Omental fat pad (tissue), 4 donors: ENCODE results near the gene NFAT5. TPM values are rescaled to one million over a fixed set of nuclear protein-coding genes. Genes with fewer than 3 reads are reported as not detected.
A peak's percentile ranks its signal among the peaks of the same experiment; 100 is the strongest.

Experiments used
- ATAC-seq: fragments of 150-250 bp; one replicate; pipeline ENCODE4 v1.9.1; 2016; ENCODE audit warnings: mild to moderate bottlenecking, moderate library complexity; ENCODE audit not compliant: low FRiP score
- DNase-seq: peaks from one replicate; pipeline ENCODE4 v3.0.0-alpha.2; 2019; ENCODE audit warnings: low spot score
- CTCF ChIP-seq, 3 donors: fragments of 450-650 bp; IDR thresholded peaks; one replicate each; pipeline ENCODE4 v1.5.1; 2016 to 2017; ENCODE audit warnings: antibody characterized with exemption in 3 of 3, mild to moderate bottlenecking in 3 of 3, moderate library complexity in 2 of 3
- total RNA-seq, 4 donors: library from RNA; depleted of rRNA; stranded (reverse); fragments of >200 nt; gene quantifications; one replicate each; pipeline ENCODE4 v1.1.0, GENCODE V29; 2016

The NFAT5 gene
- total RNA-seq, 4 donors from 2014 or later: 43.5 to 59.3 (median 50.8) TPM

- no peak for TF ChIP-seq CTCF (IDR thresholded peaks at IDR 0.05)
- DNase-seq (no peak), ATAC-seq (peak; percentile 52)
Measured at GRCh38 chr16:69613378-69614154, 47.8 kb downstream of the NFAT5 start.

DNA sequence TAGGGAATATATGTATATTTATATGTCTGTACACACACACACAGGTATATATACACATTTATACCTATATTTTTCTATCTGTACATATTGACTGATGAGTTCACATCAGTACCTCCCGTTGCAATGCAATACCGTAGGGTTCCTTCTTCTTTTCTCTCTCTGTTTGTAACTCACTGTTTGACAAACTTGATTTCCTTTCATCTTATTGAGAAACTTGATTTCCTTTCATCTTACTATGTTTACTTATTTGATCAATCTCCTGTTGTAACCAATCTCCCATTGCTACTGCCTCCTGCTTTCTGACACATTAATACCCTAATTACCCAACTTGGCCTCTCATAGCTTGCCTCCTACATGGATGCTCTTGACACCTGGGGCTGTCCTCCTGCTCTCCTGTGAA, 49.8 kb downstream of the NFAT5 start:
- DNase-seq (no peak), ATAC-seq (no peak)
- no peak for TF ChIP-seq CTCF (IDR thresholded peaks at IDR 0.05)

- ATAC-seq: no peak
Measured at GRCh38 chr16:69616082-69616481, 50.3 kb downstream of the NFAT5 start.

DNA sequence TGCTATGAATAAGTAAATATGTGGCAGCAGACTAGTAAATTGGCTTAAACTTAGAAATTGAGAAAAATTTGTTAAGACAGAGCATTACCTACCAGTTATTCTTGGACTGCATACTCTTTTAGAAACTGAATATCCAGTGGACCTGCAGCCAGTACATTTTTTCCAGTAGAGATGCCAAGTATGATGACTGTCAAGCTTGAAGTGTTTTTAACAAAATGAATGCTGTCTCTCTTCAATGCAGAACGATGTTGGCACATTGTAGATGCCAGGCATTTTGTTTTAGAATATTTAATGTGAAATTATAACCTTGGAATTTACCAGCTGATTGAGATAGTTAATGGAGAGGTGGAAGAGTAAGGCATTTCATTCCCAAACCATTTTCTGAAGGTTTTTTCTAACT, 52.5 kb downstream of the NFAT5 start:
- TF ChIP-seq CTCF (IDR thresholded peaks at IDR 0.05): no peak
- DNase-seq: no peak
- ATAC-seq: no peak

More at GRCh38 chr16:69616082-69616481, 50.3 kb downstream of the NFAT5 start:
- no peak for TF ChIP-seq CTCF (IDR thresholded peaks at IDR 0.05)
- no peak for DNase-seq

DNA sequence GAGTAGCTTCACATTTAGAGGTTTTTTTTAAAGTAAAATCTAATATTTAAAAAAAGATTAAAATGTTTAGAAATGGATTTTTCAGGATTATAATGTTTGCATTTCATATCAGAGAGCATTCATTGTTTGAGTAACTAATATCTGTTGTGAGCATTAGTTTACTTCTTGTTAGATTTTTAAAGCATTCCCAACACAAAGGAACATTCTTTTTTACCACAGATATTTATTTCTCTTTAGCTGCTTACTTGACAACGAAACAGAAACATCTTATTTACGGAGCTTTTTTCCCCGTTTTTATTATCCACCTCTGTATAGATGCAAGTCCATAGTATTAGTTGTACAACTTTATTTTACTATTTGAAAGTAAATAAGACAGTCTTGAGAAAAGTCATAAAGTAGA, 53.0 kb downstream of the NFAT5 start:
- no peak for DNase-seq
- no peak for TF ChIP-seq CTCF (IDR thresholded peaks at IDR 0.05)
- no peak for ATAC-seq

GRCh38 chr16:69619514-69619913, 53.7 kb downstream of the NFAT5 start:
- DNase-seq: no peak
- no peak for TF ChIP-seq CTCF (IDR thresholded peaks at IDR 0.05)
- no peak for ATAC-seq

- TF ChIP-seq CTCF (IDR thresholded peaks at IDR 0.05): no peak
Measured at GRCh38 chr16:69620573-69620972, 54.8 kb downstream of the NFAT5 start.

More at GRCh38 chr16:69620573-69620972, 54.8 kb downstream of the NFAT5 start:
- peak; percentile 51 for ATAC-seq
- DNase-seq: no peak
